Measurements from ENCODE around the gene AJUBA.
"Not testable (repeated sequence)": the region's sequence is repeated elsewhere in the genome, so short reads cannot be mapped to it uniquely, and the experiment has no call there.

AJUBA gene

DNA sequence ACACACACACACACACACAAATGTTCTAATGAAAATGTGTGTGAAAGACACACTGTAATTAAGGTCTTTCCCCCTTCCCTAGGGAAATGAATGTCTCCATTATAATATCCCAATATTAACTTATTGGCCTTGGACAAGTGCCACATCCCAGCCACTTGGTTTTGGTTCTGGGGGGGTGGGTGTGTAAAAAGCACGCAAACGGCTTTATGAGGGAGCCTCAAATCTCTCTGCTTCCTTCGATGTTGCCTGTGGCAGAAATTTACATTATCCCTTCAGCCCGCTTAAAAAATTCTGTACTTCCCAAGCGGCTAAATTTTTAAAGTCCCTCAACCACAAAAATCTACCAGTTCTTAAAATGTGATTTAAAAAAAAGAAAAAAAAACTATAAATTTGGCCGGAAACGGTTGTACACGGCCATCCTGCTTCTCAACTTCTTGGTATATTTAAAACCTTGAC lies 27.2 kb upstream of the AJUBA start:
- peak overlapping the region; percentile 84 to 92 (median 89) for H3K4me3 Mint-ChIP-seq
- no peaks in the 10 kb centered on the region for H3K36me3 Mint-ChIP-seq (ENCODE audit: low read depth)
- H3K9me3 Mint-ChIP-seq: no peaks in the 10 kb centered on the region
- H3K4me1 Mint-ChIP-seq: peaks cover 52% of the 10 kb centered on the region
- TF ChIP-seq, protein P1, sequence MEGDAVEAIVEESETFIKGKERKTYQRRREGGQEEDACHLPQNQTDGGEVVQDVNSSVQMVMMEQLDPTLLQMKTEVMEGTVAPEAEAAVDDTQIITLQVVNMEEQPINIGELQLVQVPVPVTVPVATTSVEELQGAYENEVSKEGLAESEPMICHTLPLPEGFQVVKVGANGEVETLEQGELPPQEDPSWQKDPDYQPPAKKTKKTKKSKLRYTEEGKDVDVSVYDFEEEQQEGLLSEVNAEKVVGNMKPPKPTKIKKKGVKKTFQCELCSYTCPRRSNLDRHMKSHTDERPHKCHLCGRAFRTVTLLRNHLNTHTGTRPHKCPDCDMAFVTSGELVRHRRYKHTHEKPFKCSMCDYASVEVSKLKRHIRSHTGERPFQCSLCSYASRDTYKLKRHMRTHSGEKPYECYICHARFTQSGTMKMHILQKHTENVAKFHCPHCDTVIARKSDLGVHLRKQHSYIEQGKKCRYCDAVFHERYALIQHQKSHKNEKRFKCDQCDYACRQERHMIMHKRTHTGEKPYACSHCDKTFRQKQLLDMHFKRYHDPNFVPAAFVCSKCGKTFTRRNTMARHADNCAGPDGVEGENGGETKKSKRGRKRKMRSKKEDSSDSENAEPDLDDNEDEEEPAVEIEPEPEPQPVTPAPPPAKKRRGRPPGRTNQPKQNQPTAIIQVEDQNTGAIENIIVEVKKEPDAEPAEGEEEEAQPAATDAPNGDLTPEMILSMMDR (IDR thresholded peaks at IDR 0.05; ENCODE audit: unreplicated experiment in 3 of 3): no peak
- no peaks in the 10 kb centered on the region for H3K27me3 Mint-ChIP-seq (ENCODE audit: low read depth)
- peak overlapping the region; percentile 96 to 99 (median 99) for H3K27ac Mint-ChIP-seq

DNA sequence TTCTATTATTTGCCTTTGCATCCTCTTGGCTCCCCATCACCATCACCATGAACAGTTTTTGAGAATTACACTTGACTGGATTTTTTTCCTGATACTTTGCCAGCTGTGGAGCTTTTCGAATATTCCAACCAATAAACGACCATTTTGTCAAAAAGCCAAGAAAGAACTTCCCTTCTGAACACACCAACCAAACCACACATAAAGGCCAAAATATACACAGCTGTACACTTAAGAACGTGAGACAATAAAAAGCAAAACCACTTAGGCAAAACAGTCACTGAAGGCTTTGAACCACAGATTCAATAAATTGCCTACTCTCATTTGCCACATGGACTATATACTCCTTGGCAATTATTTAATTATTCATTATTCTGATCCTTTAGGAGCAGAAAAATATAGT lies 26.5 kb upstream of the AJUBA start:
- Mint-ChIP-seq H3K4me3 (peak overlapping the region; percentile 47 to 89 (median 69)), H3K4me1 (peaks cover 52% of the 10 kb centered on the region), H3K27ac (peak overlapping the region; percentile 96 to 99 (median 99)), H3K9me3 (no peaks in the 10 kb centered on the region), H3K36me3 (ENCODE audit: low read depth) (no peaks in the 10 kb centered on the region), H3K27me3 (ENCODE audit: low read depth) (no peaks in the 10 kb centered on the region)
- TF ChIP-seq, protein P1 (IDR thresholded peaks at IDR 0.05; ENCODE audit: unreplicated experiment in 3 of 3): no peak

DNA sequence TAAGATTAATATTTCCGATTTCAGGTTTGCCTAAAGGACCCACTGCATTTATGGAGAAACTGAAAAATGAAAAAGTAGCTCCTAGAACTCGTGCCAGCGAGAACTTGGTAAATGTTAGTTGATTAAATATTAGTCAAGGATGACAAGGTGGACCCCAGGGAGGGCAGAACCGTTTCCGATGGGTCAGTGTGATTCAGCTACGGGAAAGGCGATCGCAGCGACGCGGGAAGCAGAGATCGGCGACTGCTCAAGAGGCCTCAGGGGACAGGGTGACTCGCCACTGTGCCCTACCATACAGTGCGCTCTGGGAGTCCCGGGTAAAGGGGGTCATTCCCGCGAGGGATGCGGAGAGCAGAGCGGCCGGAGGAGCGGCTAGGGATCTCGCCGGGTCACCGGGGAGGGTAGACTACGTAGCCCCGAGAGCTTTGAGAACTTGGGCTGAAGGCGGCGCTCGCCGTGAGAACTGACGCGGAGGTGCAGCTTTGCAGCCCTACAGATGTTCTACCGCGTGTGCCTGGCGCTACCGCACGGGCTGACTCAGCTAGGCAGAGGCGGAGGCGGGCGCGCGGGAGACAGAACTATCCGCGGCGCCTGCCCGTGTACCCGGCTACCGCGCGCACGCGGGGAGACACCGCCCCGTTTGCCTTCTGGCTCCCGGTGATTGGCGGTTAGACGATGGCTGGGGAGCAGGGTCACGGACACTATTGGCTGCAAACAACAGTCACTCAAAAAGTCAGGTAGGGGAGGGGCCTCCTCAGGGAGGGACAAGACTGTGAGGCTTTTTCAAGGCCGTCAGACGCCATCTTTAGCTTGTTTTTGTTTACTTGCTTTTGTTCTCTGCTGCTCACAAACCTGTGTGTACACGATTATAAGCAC lies 24.4 kb upstream of the AJUBA start:
- Mint-ChIP-seq H3K4me3 (peak overlapping the region; percentile 92 to 97 (median 96)), H3K4me1 (peaks cover 52% of the 10 kb centered on the region), H3K27me3 (ENCODE audit: low read depth) (no peaks in the 10 kb centered on the region), H3K36me3 (ENCODE audit: low read depth) (no peaks in the 10 kb centered on the region), H3K9me3 (no peaks in the 10 kb centered on the region), H3K27ac (peak overlapping the region; percentile 99)
- TF ChIP-seq, protein P1 (IDR thresholded peaks at IDR 0.05; ENCODE audit: unreplicated experiment in 3 of 3): peak in 1 of 3 experiments; percentile 26

DNA sequence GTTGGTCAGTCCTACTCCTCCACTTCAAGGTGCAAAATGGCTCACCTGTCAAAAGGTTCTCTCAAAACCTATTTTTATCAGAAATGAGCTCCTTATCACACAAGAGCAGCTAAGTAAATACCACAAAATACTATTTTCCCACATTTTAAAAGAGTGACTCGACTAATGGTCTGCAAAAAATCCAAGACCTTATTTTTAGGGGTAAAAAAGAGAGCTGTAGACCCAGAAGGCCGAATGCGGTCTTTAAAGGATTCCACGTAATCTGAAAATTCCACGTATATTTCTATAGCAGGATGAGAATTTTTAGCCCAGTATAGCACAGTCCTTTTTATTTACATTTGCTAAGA lies 23.8 kb upstream of the AJUBA start:
- Mint-ChIP-seq H3K9me3 (no peaks in the 10 kb centered on the region), H3K27ac (peak overlapping the region; percentile 99), H3K27me3 (ENCODE audit: low read depth) (no peaks in the 10 kb centered on the region), H3K4me3 (peak overlapping the region; percentile 92 to 97 (median 96)), H3K4me1 (peaks cover 48% of the 10 kb centered on the region), H3K36me3 (ENCODE audit: low read depth) (no peaks in the 10 kb centered on the region)
- TF ChIP-seq, protein P1 (IDR thresholded peaks at IDR 0.05; ENCODE audit: unreplicated experiment in 3 of 3): no peak

DNA sequence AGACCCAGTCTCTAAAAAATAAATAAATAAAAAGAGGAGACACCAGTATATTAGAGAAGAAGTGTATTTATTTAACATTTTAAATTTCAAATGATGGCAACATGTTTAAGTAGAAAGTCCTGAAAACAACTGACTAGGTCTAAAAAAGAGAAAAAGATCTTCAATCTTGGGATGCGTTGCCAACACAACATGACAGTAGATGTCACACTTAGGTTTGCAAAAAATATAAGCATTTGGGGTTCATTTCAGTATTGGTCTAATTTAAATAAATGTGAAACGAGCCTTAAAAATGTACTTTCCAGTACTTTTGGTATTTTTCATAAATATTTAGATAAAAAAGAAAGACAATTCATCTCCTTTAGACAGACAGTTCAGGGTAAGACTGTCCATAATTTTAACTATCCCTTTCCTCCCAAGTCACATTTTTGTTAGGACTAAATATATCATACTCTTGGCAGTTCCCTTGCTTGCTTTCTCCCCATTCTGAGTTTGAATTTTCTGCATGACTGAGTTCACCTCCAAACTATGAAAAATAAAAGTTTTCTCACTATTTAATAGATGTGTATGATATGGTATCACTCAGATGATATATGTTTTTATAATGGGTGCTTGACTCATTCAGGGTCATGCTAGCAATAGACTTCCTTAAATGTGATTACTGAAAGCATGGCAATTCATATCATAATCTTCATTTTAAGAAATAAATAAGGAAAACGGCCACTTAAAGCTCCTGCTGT lies 23.3 kb upstream of the AJUBA start:
- peak overlapping the region; percentile 92 to 97 (median 96) for H3K4me3 Mint-ChIP-seq
- H3K4me1 Mint-ChIP-seq: peaks cover 47% of the 10 kb centered on the region
- TF ChIP-seq, protein P1 (IDR thresholded peaks at IDR 0.05; ENCODE audit: unreplicated experiment in 3 of 3): no peak
- H3K27ac Mint-ChIP-seq: peak overlapping the region; percentile 99
- no peaks in the 10 kb centered on the region for H3K27me3 Mint-ChIP-seq (ENCODE audit: low read depth)
- H3K9me3 Mint-ChIP-seq: no peaks in the 10 kb centered on the region
- H3K36me3 Mint-ChIP-seq (ENCODE audit: low read depth): no peaks in the 10 kb centered on the region

DNA sequence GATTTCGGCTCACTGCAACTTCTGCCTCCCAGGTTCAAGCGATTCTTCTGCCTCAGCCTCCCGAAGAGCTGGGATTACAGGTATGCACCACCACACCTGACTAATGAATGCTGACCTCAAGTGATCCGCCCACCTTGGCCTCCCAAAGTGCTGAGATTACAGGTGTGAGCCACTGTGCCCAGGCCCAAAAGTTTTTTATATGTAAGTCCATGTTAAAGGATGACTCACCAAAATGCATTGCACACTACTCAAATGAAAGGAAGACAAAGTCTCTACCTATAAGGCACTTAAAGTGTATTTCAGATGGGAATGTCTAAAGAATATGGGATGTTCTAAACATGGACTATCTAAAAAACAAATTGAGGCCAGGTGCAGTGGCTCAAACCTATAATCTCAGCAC lies 21.9 kb upstream of the AJUBA start:
- peak overlapping the region in 1 of 3 experiments; percentile 38 for H3K4me3 Mint-ChIP-seq
- not testable (repeated sequence) for H3K27ac Mint-ChIP-seq; H3K27me3 Mint-ChIP-seq (ENCODE audit: low read depth); H3K9me3 Mint-ChIP-seq; H3K36me3 Mint-ChIP-seq (ENCODE audit: low read depth)
- peaks cover 35% of the 10 kb centered on the region for H3K4me1 Mint-ChIP-seq

Data from nephron (organoid).